ENCODE data around the gene DGKI.

DNA sequence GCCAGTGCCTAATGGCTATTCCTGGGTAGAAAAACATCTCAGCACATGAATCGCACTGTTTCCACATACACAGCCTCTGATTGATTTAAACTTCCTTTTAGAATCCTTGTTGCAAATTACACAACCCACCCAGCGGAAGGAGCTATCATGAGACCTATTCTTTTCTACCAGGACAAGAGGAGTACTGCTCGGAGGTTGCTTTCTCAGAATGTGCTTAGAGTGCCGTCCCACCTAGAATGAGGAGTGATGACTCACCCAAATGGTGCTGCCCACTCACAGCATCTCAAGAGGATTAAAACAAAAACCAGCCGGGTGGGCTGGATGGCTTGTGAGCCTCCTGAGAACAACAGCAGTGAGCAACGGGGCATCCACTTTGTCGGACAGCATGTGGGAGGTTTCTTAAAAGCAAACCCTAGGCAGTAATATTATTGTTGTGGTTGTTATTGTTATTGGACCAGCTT, 128.9 kb downstream of the DGKI start:
- TF ChIP-seq, protein P1, sequence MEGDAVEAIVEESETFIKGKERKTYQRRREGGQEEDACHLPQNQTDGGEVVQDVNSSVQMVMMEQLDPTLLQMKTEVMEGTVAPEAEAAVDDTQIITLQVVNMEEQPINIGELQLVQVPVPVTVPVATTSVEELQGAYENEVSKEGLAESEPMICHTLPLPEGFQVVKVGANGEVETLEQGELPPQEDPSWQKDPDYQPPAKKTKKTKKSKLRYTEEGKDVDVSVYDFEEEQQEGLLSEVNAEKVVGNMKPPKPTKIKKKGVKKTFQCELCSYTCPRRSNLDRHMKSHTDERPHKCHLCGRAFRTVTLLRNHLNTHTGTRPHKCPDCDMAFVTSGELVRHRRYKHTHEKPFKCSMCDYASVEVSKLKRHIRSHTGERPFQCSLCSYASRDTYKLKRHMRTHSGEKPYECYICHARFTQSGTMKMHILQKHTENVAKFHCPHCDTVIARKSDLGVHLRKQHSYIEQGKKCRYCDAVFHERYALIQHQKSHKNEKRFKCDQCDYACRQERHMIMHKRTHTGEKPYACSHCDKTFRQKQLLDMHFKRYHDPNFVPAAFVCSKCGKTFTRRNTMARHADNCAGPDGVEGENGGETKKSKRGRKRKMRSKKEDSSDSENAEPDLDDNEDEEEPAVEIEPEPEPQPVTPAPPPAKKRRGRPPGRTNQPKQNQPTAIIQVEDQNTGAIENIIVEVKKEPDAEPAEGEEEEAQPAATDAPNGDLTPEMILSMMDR (IDR thresholded peaks at IDR 0.05; ENCODE audit: insufficient read depth, low read length, poor library complexity, severe bottlenecking) = no peak
- no peak for TF ChIP-seq EZH2phosphoT487 (conservative IDR thresholded peaks at IDR 0.05; ENCODE audit: low read length)
